Colonic mucosa (tissue), 4 donors: ENCODE measurements around the gene VPS4B. TPM values are rescaled to one million over a fixed set of nuclear protein-coding genes. Genes with fewer than 3 reads are reported as not detected.

ENCODE experiments used
- DNase-seq: peaks from one replicate; pipeline ENCODE4 v3.0.0-alpha.2; 2020
- H3K27ac ChIP-seq: fragments of 200-600 bp; one replicate; pipeline ENCODE4 v1.8.0; 2021
- H3K27me3 ChIP-seq: fragments of 200-600 bp; one replicate; pipeline ENCODE4 v1.8.0; 2021
- H3K36me3 ChIP-seq: fragments of 200-600 bp; one replicate; pipeline ENCODE4 v1.8.0; 2021
- H3K4me1 ChIP-seq: fragments of 200-600 bp; one replicate; pipeline ENCODE4 v1.8.0; 2021; ENCODE audit warnings: mild to moderate bottlenecking
- H3K4me3 ChIP-seq: fragments of 200-600 bp; one replicate; pipeline ENCODE4 v1.8.0; 2021
- H3K9ac ChIP-seq, 2 donors: one replicate each; pipeline ENCODE4 v1.7.0; 2013; ENCODE audit warnings: control low read depth in 2 of 2, low read depth in 2 of 2, low read length in 2 of 2
- H3K9me3 ChIP-seq: fragments of 200-600 bp; one replicate; pipeline ENCODE4 v1.8.0; 2021
- intact Hi-C: fragments of 100-400 bp; cut with DNase I; formaldehyde crosslinking; loops from one replicate; pipeline ENCODE4 v1.14.1; 2022
- total RNA-seq, 2 donors: library from RNA; stranded (reverse); fragmentation: NEBNext Ultra II Directional in 1 of 2; extraction: Animal tissue kit (Norgen Biotek cat#: 25700) in 1 of 2; gene quantifications; one replicate each; pipeline ENCODE4 v1.2.1, GENCODE V29; 2021
- TF ChIP-seq, protein P1 (sequence below): fragments of 200-600 bp; IDR thresholded peaks from one replicate; pipeline ENCODE4 v1.8.0; 2022; ENCODE audit warnings: antibody characterized with exemption, mild to moderate bottlenecking
- donor health status: healthy.
- donor health status: DM: no; HTN: no; CAD: no.
- donor health status: DM: no; HTN: no; CAD: no.

The VPS4B gene
- total RNA-seq, 2 donors from 2014 or later: 96.3 to 127 TPM

DNA sequence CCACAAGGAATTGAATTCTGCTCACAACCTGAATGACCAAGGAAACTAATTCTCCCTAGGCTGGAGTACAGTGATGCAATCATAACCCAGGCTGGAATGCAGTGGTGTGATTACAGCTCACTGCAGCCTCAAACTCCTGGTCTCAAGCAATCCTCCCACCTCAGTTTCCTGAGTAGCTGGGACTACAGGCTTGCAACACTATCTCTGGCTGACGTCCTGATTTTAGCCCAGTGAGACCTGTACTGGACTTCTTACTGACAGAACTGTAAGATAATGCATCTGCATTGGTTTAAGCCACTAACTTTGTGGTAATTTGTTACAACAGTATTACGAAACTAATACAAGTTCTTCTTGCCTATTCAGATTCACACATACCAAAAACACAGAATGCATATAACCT is 45.7 kb downstream of the VPS4B start:
- no peak overlapping the region for H3K27ac ChIP-seq
- no peak overlapping the region for H3K4me3 ChIP-seq
- no peaks in the 10 kb centered on the region for H3K4me1 ChIP-seq
- no peaks in the 10 kb centered on the region for H3K9me3 ChIP-seq
- no peak for DNase-seq
- intact Hi-C loops: no loop called here
- no peak overlapping the region for H3K9ac ChIP-seq
- no peaks in the 10 kb centered on the region for H3K36me3 ChIP-seq
- TF ChIP-seq, protein P1, sequence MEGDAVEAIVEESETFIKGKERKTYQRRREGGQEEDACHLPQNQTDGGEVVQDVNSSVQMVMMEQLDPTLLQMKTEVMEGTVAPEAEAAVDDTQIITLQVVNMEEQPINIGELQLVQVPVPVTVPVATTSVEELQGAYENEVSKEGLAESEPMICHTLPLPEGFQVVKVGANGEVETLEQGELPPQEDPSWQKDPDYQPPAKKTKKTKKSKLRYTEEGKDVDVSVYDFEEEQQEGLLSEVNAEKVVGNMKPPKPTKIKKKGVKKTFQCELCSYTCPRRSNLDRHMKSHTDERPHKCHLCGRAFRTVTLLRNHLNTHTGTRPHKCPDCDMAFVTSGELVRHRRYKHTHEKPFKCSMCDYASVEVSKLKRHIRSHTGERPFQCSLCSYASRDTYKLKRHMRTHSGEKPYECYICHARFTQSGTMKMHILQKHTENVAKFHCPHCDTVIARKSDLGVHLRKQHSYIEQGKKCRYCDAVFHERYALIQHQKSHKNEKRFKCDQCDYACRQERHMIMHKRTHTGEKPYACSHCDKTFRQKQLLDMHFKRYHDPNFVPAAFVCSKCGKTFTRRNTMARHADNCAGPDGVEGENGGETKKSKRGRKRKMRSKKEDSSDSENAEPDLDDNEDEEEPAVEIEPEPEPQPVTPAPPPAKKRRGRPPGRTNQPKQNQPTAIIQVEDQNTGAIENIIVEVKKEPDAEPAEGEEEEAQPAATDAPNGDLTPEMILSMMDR: no peak
- H3K27me3 ChIP-seq: no peaks in the 10 kb centered on the region

DNA sequence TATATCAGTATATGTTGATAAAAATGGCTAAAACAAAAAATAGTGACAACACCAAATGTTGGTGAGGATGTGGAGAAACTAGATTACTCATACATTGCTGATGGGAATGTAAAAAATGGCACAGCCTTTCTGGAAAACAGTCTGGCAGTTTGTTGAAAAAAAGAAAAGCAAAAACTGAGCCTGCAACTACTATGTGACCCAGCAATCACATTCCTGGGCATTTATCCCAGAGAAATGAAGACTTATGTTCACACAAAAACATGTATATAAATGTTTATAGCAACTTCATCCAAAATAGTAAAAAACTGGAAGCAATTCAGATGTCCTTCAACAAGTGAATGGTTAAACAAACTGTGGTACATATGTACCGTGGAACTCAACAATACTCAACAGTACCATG is 47.7 kb downstream of the VPS4B start:
- Histone ChIP-seq H3K36me3 (no peaks in the 10 kb centered on the region), H3K4me3 (no peak overlapping the region), H3K4me1 (no peaks in the 10 kb centered on the region), H3K9ac (no peak overlapping the region), H3K27me3 (no peaks in the 10 kb centered on the region), H3K9me3 (no peaks in the 10 kb centered on the region), H3K27ac (no peak overlapping the region)
- intact Hi-C loops: no loop called here
- TF ChIP-seq, protein P1: no peak
- DNase-seq: no peak

DNA sequence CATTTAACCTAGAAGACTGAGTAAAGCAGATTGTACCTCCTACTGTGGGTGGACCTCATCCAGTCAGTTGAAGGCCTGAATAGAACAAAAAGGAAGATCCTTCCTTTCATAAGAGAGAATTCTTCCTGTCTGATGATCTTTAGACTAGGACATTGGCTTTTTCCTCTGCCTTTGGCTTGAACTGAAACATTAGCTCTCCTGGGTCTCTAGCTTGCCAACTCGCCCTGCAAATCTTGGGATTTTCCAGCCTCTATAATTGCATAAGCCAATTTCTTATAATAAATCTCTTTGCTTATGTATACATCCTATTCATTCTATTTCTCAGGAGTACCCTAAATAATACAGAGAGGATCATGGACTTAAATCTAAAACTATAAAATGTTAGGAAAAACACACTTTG is 49.1 kb downstream of the VPS4B start:
- TF ChIP-seq, protein P1: no peak
- no peak overlapping the region for H3K27ac ChIP-seq
- no peak for DNase-seq
- H3K27me3 ChIP-seq: no peaks in the 10 kb centered on the region
- no peaks in the 10 kb centered on the region for H3K36me3 ChIP-seq
- intact Hi-C loops: no loop called here
- H3K4me1 ChIP-seq: no peaks in the 10 kb centered on the region
- no peak overlapping the region for H3K4me3 ChIP-seq
- H3K9ac ChIP-seq: no peak overlapping the region
- H3K9me3 ChIP-seq: no peaks in the 10 kb centered on the region

DNA sequence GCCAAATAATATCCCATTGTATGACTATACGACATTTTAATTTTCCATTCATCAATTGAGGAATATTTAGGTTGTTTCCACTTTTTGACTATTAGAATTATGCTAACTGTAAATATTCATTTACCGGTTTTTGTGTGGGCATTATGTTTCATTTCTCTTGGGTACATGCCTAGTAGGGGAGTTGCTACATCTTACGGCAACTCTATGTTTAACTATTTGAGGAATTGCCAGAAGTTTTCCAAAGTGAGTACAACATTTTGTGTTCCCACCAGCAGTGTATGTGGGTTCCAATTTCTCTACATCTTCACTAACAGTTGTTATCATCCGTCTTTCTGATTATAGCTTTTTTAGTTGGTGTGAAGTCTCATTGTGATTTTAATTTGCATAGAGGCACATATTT is 53.7 kb downstream of the VPS4B start:
- Histone ChIP-seq H3K27ac (no peak overlapping the region), H3K9ac (no peak overlapping the region), H3K9me3 (no peaks in the 10 kb centered on the region), H3K4me1 (no peaks in the 10 kb centered on the region), H3K27me3 (no peaks in the 10 kb centered on the region), H3K4me3 (no peak overlapping the region), H3K36me3 (no peaks in the 10 kb centered on the region)
- intact Hi-C loops: no loop called here
- no peak for DNase-seq
- TF ChIP-seq, protein P1: no peak

DNA sequence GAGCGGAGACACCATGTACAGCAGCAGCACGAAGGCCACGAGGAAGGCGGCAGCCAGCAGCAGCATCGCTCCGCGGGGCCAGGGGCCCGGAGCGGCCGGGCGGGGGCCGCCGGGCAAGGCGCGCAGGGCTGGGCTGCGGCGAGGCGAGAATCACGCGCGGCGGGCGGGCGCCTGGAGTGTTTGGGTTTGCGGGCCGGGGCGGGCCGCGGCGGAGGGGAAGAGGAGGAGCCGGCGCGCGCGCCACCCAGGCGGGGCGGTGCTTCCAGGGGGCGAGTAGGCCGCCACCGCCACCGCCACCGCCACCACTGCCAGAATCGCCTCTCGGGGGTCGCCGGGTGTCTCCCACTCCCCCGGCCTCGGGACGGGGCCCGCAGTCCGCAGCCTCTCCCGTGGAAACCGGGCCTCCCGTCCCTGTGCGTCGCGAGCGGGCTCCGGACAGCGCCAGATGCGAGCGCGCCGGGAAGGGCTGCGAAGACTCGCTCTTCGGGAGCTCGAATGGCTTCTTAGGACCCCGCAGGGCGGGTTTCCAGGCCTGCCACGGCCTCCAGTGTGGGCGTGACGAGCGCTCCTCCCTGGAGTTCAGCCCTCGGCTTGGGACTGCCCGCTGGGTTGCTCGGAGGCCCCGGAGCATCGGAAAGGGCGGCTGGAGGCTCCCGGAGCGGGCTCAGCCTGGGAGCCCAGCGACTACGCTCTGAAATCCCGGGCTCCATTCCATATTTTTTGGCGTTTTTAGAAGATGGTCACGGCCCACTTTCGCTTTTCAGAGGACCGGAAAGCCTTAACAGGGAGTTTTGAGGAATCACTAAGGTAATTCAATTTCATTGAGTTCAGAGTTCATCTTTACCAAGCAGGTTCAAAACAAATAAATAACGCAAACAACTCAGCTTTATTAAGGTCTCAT is 55.0 kb downstream of the VPS4B start, which contains the start of gene KDSR:
TSS of gene KDSR (minus strand) at position 154 of the 901 bp plus-strand sequence. CDS start at position 66, 88 bp downstream.
- Histone ChIP-seq H3K27me3 (no peaks in the 10 kb centered on the region), H3K27ac (peak within 1 kb of the TSS; percentile 99), H3K36me3 (no peaks in the 10 kb centered on the region), H3K9ac (peak within 1 kb of the TSS; percentile 76 to 93), H3K9me3 (no peaks in the 10 kb centered on the region), H3K4me1 (no peaks in the 10 kb centered on the region), H3K4me3 (peak within 1 kb of the TSS; percentile 53)
- DNase-seq: peak; percentile 94
- intact Hi-C loops: no loop called here
- TF ChIP-seq, protein P1: no peak
